NCI-H2196 treated with DMSO at 0.1 percent for 48 hours (cell line): ENCODE data around the gene PDLIM4.

Experiments used
- DNase-seq: peaks from one replicate; lab custom pipeline; 2025; ENCODE audit not compliant: unreplicated experiment; lab: John Stamatoyannopoulos, UW

The PDLIM4 gene

GRCh38 chr5:132253008-132253441 is 4.5 kb upstream of the PDLIM4 start:
- DNase-seq = no peak

- DNase-seq = no peak
These were observed 3.8 kb upstream of the PDLIM4 start for GRCh38 chr5:132253452-132254320.

- no peak for DNase-seq
These were observed 3.0 kb upstream of the PDLIM4 start for GRCh38 chr5:132254321-132254977.

GRCh38 chr5:132256086-132256782 is 1.3 kb upstream of the PDLIM4 start:
- no peak for DNase-seq

GRCh38 chr5:132256783-132257130 is 739 bp upstream of the PDLIM4 start:
- DNase-seq = no peak

GRCh38 chr5:132258102-132259068 is 889 bp downstream of the PDLIM4 start:
- no peak for DNase-seq

GRCh38 chr5:132259069-132259851 is 1.8 kb downstream of the PDLIM4 start:
- no peak for DNase-seq

GRCh38 chr5:132260051-132260450 is 2.6 kb downstream of the PDLIM4 start:
- no peak for DNase-seq

GRCh38 chr5:132260714-132261551 is 3.4 kb downstream of the PDLIM4 start:
- no peak for DNase-seq

GRCh38 chr5:132261881-132262845 is 4.7 kb downstream of the PDLIM4 start:
- DNase-seq = no peak

- no peak for DNase-seq
These were observed 5.5 kb downstream of the PDLIM4 start for GRCh38 chr5:132262882-132263547.

GRCh38 chr5:132263548-132264261 is 6.2 kb downstream of the PDLIM4 start:
- no peak for DNase-seq

- DNase-seq = no peak
These were observed 7.2 kb downstream of the PDLIM4 start for GRCh38 chr5:132264546-132265335.

- no peak for DNase-seq
These were observed 8.0 kb downstream of the PDLIM4 start for GRCh38 chr5:132265336-132266030.
